Common myeloid progenitor, CD34-positive (primary cell): Measurements from ENCODE around the gene KNTC1.

Source experiments
- CTCF ChIA-PET: fragments of 350-600 bp; sonication (Branson Sonifier 250); formaldehyde crosslinking; loops from one replicate; lab custom pipeline; 2021; ENCODE audit warnings: antibody characterized with exemption; lab: Charles Lee
- POLR2A ChIA-PET: fragments of 350-600 bp; sonication (Branson Sonifier 250); formaldehyde crosslinking; loops from one replicate; lab custom pipeline; 2021; ENCODE audit warnings: antibody characterized with exemption; lab: Charles Lee
- DNase-seq, 3 donors: peaks; one replicate each; pipeline versions ENCODE4 v3.0.0 to v3.0.0-alpha.2; 2013
- H3K27ac ChIP-seq, 2 experiments: 1 replicate in 1 of 2; 2 replicates in 1 of 2; pipeline ENCODE4 v1.7.0; 2013; ENCODE audit warnings: inconsistent platforms in 2 of 2, low read length in 2 of 2, mild to moderate bottlenecking in 2 of 2, low read depth in 1 of 2, moderate library complexity in 1 of 2; ENCODE audit not compliant: severe bottlenecking in 2 of 2, insufficient read depth in 1 of 2, poor library complexity in 1 of 2
- H3K27me3 ChIP-seq, 5 experiments: replicated peaks in 2 of 5; 1 replicate in 3 of 5; 2 replicates in 2 of 5; pipeline versions ENCODE4 v1.6.1 to v1.7.0; 2013; ENCODE audit warnings: low read length in 4 of 5, mild to moderate bottlenecking in 2 of 5, moderate library complexity in 2 of 5, inconsistent platforms in 1 of 5; ENCODE audit not compliant: insufficient read depth in 5 of 5, control insufficient read depth in 4 of 5
- H3K36me3 ChIP-seq, 4 experiments: 1 replicate in 2 of 4; 2 replicates in 2 of 4; pipeline versions ENCODE4 v1.6.1 to v1.7.0; 2013; ENCODE audit warnings: low read length in 3 of 4, control low read depth in 1 of 4, mild to moderate bottlenecking in 1 of 4; ENCODE audit not compliant: control insufficient read depth in 4 of 4, insufficient read depth in 4 of 4
- H3K4me1 ChIP-seq, 4 experiments: 1 replicate in 3 of 4; 2 replicates in 1 of 4; pipeline versions ENCODE4 v1.6.1 to v1.7.1; 2013; ENCODE audit warnings: low read length in 3 of 4, mild to moderate bottlenecking in 3 of 4, control low read depth in 1 of 4, inconsistent platforms in 1 of 4, moderate library complexity in 1 of 4; ENCODE audit not compliant: control insufficient read depth in 4 of 4, insufficient read depth in 4 of 4; ENCODE audit errors: control extremely low read depth in 1 of 4
- H3K4me3 ChIP-seq, 7 experiments: 1 replicate in 4 of 7; 2 replicates in 3 of 7; pipeline versions ENCODE4 v1.5.1 to v1.7.0; 2013; ENCODE audit warnings: mild to moderate bottlenecking in 7 of 7, low read length in 6 of 7, moderate library complexity in 6 of 7, inconsistent platforms in 2 of 7, low read depth in 2 of 7, control low read depth in 1 of 7; ENCODE audit not compliant: insufficient read depth in 4 of 7, control insufficient read depth in 1 of 7; ENCODE audit errors: extremely low read depth in 1 of 7
- H3K9me3 ChIP-seq, 5 experiments: 1 replicate in 4 of 5; 2 replicates in 1 of 5; pipeline versions ENCODE4 v1.6.1 to v1.7.1; 2013; ENCODE audit warnings: low read length in 4 of 5, mild to moderate bottlenecking in 2 of 5, inconsistent platforms in 1 of 5, low read depth in 1 of 5, moderate library complexity in 1 of 5; ENCODE audit not compliant: control insufficient read depth in 4 of 5, insufficient read depth in 2 of 5; ENCODE audit errors: control extremely low read depth in 1 of 5
- WGBS: methylation state at CpG from one replicate; pipeline ENCODE4 v1.1.5; 2013; ENCODE audit not compliant: insufficient coverage; 5-methylcytosine and 5-hydroxymethylcytosine counted together

KNTC1 gene

GRCh38 chr12:122523846-122524718 is 3.0 kb upstream of the KNTC1 start:
- Histone ChIP-seq H3K36me3 (peaks cover 19 to 52% (median 26%) of the 10 kb centered on the region in 4 experiments), H3K9me3 (no peaks in the 10 kb centered on the region), H3K27me3 (no peaks in the 10 kb centered on the region), H3K27ac (peak overlapping the region; percentile 16 to 100), H3K4me1 (peaks cover 14 to 41% (median 27%) of the 10 kb centered on the region in 4 experiments), H3K4me3 (peak overlapping the region in 6 of 7 experiments; percentile 3 to 73 (median 34))
- no peak for DNase-seq
- CTCF ChIA-PET = interaction anchor here (0.6 to 1.2 kb wide), 3 partner anchors 23 to 433 kb away, joined by 3 to 4 read pairs (median 3); no protein-coding TSS in a partner anchor
- 69% methylated on average over 5 of the region's 8 CpGs for WGBS
- POLR2A ChIA-PET = interaction anchor here (1.1 to 4.5 kb wide), 2 partner anchors 19 to 23 kb away, joined by 4 to 16 read pairs; partner anchors contain the start of gene ZCCHC8

GRCh38 chr12:122527478-122527944 is 462 bp downstream of the KNTC1 start:
- peak; percentile 23 to 48 (median 44) for DNase-seq
- peak overlapping the region; percentile 79 to 100 (median 96) for H3K4me3 ChIP-seq
- H3K36me3 ChIP-seq = peaks cover 7 to 38% (median 13%) of the 10 kb centered on the region in 4 experiments
- WGBS = 0% methylated on average over 15 of the region's 21 CpGs
- POLR2A ChIA-PET = interaction anchor here (0.6 to 4.5 kb wide), 4 partner anchors 9 to 55 kb away, joined by 3 to 16 read pairs (median 5); partner anchors contain the start of gene ZCCHC8
- CTCF ChIA-PET = interaction anchor here (1.4 kb wide), 1 partner anchor 22 kb away, joined by 3 read pairs; no protein-coding TSS in a partner anchor
- H3K27me3 ChIP-seq = no peaks in the 10 kb centered on the region
- peak overlapping the region; percentile 75 to 100 for H3K27ac ChIP-seq
- H3K9me3 ChIP-seq = no peaks in the 10 kb centered on the region
- H3K4me1 ChIP-seq = peaks cover 14 to 41% (median 27%) of the 10 kb centered on the region in 4 experiments

GRCh38 chr12:122528582-122528981 is 1.5 kb downstream of the KNTC1 start:
- peak overlapping the region in 4 of 7 experiments; percentile 95 to 100 (median 96) for H3K4me3 ChIP-seq
- peaks cover 5 to 39% (median 18%) of the 10 kb centered on the region in 4 experiments for H3K36me3 ChIP-seq
- no peaks in the 10 kb centered on the region for H3K27me3 ChIP-seq
- 100% methylated on average over 1 of the region's 7 CpGs for WGBS
- peak overlapping the region in 1 of 2 experiments; percentile 75 for H3K27ac ChIP-seq
- H3K4me1 ChIP-seq = peaks cover 14 to 33% (median 23%) of the 10 kb centered on the region in 4 experiments
- ChIA-PET CTCF (no interaction called here), POLR2A (interaction anchor here (0.7 to 4.5 kb wide), 2 partner anchors 28 to 150 kb away, joined by 3 to 16 read pairs; partner anchors contain the start of gene ZCCHC8)
- H3K9me3 ChIP-seq = no peaks in the 10 kb centered on the region
- DNase-seq = no peak

GRCh38 chr12:122528992-122529391 is 1.9 kb downstream of the KNTC1 start:
- ChIA-PET CTCF (interaction anchor here (0.6 kb wide), 1 partner anchor 664 kb away, joined by 3 read pairs; no protein-coding TSS in a partner anchor), POLR2A (interaction anchor here (0.7 kb wide), 1 partner anchor 149 kb away, joined by 3 read pairs; no protein-coding TSS in a partner anchor)
- DNase-seq = no peak
- WGBS = no CpG with 5 or more reads among the region's 6 CpGs
- Histone ChIP-seq H3K4me1 (peaks cover 14 to 29% (median 21%) of the 10 kb centered on the region in 4 experiments), H3K27me3 (no peaks in the 10 kb centered on the region), H3K27ac (no peak overlapping the region), H3K36me3 (peaks cover 5 to 39% (median 22%) of the 10 kb centered on the region in 4 experiments), H3K4me3 (no peak overlapping the region), H3K9me3 (no peaks in the 10 kb centered on the region)

GRCh38 chr12:122533856-122534255 is 6.8 kb downstream of the KNTC1 start:
- H3K9me3 ChIP-seq = no peaks in the 10 kb centered on the region
- POLR2A ChIA-PET = no interaction called here
- no peak for DNase-seq
- no peak overlapping the region for H3K27ac ChIP-seq
- H3K4me1 ChIP-seq = no peaks in the 10 kb centered on the region
- no CpG with 5 or more reads among the region's 2 CpGs for WGBS
- H3K27me3 ChIP-seq = no peaks in the 10 kb centered on the region
- CTCF ChIA-PET = no interaction called here
- peaks cover 15 to 62% (median 39%) of the 10 kb centered on the region in 4 experiments for H3K36me3 ChIP-seq
- no peak overlapping the region for H3K4me3 ChIP-seq

- DNase-seq = no peak
- Histone ChIP-seq H3K36me3 (peaks cover 13 to 58% (median 39%) of the 10 kb centered on the region in 4 experiments), H3K4me3 (no peak overlapping the region), H3K27ac (no peak overlapping the region), H3K27me3 (no peaks in the 10 kb centered on the region), H3K4me1 (no peaks in the 10 kb centered on the region), H3K9me3 (no peaks in the 10 kb centered on the region)
- ChIA-PET POLR2A (interaction anchor here (0.6 kb wide), 1 partner anchor 9 kb away, joined by 5 read pairs; no protein-coding TSS in a partner anchor), CTCF (no interaction called here)
- WGBS = 100% methylated on average over 4 of the region's 4 CpGs
These were observed 10.0 kb downstream of the KNTC1 start for GRCh38 chr12:122537021-122537420.
